ENCODE measurements around the gene CALML6.

Gene CALML6

DNA sequence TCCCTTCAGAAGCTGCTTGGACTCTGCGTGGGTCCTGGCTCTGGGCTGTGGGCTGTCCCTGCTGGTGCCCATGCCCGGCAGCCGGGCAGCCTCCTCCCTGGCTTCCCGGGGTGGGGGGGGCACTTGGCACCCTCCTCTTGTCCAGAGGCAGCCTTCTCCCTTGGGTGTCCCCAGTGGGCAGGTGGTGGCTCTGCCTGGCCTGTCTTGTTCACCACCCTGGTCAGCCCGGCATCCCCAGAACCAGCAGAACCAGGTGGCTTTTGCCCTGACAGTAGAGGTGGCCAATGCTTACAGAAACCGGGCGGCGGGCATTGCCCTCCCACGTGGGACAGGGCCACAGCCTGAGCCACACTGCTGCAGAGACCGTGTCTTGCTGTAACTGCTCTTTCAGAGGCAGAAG is 50.5 kb downstream of the CALML6 start:
- no peak for TF ChIP-seq POLR2AphosphoS5 (IDR thresholded peaks at IDR 0.05; ENCODE audit: borderline replicate concordance, low read depth, low read length)
- TF ChIP-seq EZH2 (IDR thresholded peaks at IDR 0.05): no peak
- TF ChIP-seq FOXP2 (optimal IDR thresholded peaks at IDR 0.05; ENCODE audit: control extremely low read depth, extremely low read length, insufficient read depth): no peak
- no peaks in the 10 kb centered on the region for H3K9me3 ChIP-seq (ENCODE audit: low read depth, low read length)
- no peak for DNase-seq (ENCODE audit: low read depth, low spot score)
- no peak overlapping the region for H3K27ac ChIP-seq
- H3K36me3 ChIP-seq (ENCODE audit: insufficient read depth, low read length): no peaks in the 10 kb centered on the region
- no peak overlapping the region for H3K4me3 ChIP-seq
- H3K9ac ChIP-seq (ENCODE audit: insufficient read length): no peak overlapping the region

- H3K27ac ChIP-seq: no peak overlapping the region
- no peak for DNase-seq (ENCODE audit: low read depth, low spot score)
- no peak overlapping the region for H3K9ac ChIP-seq (ENCODE audit: insufficient read length)
Measured at GRCh38 chr1:1966071-1966740, 51.1 kb downstream of the CALML6 start.

More at GRCh38 chr1:1966071-1966740, 51.1 kb downstream of the CALML6 start:
- no peak overlapping the region for H3K4me3 ChIP-seq
- no peaks in the 10 kb centered on the region for H3K36me3 ChIP-seq (ENCODE audit: insufficient read depth, low read length)
- TF ChIP-seq EZH2 (IDR thresholded peaks at IDR 0.05) (no peak), FOXP2 (optimal IDR thresholded peaks at IDR 0.05; ENCODE audit: control extremely low read depth, extremely low read length, insufficient read depth) (no peak), POLR2AphosphoS5 (IDR thresholded peaks at IDR 0.05; ENCODE audit: borderline replicate concordance, low read depth, low read length) (no peak)
- no peaks in the 10 kb centered on the region for H3K9me3 ChIP-seq (ENCODE audit: low read depth, low read length)

All from SK-N-MC (cell line).